Muscle layer of colon (tissue), 2 donors: Measurements from ENCODE around the gene SPINK8.

Experiments used
- H3K27ac ChIP-seq: one replicate; pipeline ENCODE4 v1.7.0; 2013; ENCODE audit warnings: low read depth, mild to moderate bottlenecking, low read length, moderate library complexity
- H3K27me3 ChIP-seq, 2 donors: one replicate each; pipeline ENCODE4 v1.7.0; 2013; ENCODE audit warnings: low read length in 2 of 2, mild to moderate bottlenecking in 2 of 2; ENCODE audit not compliant: insufficient read depth in 2 of 2, control insufficient read depth in 1 of 2
- H3K36me3 ChIP-seq: one replicate; pipeline ENCODE4 v1.7.0; 2013; ENCODE audit warnings: mild to moderate bottlenecking, low read length; ENCODE audit not compliant: insufficient read depth
- H3K4me1 ChIP-seq: one replicate; pipeline ENCODE4 v1.7.0; 2013; ENCODE audit warnings: mild to moderate bottlenecking, low read length; ENCODE audit not compliant: insufficient read depth
- H3K4me3 ChIP-seq, 2 donors: one replicate each; pipeline ENCODE4 v1.7.0; 2013; ENCODE audit warnings: low read length in 2 of 2, low read depth in 1 of 2, mild to moderate bottlenecking in 1 of 2, moderate library complexity in 1 of 2
- H3K9ac ChIP-seq: one replicate; pipeline ENCODE4 v1.7.0; 2013; ENCODE audit warnings: low read length
- H3K9me3 ChIP-seq: one replicate; pipeline ENCODE4 v1.7.0; 2013; ENCODE audit warnings: mild to moderate bottlenecking, low read length
- donor health status: abdominal sarcoma.
- donor health status: Adenocarcinoma of cecum.

Gene SPINK8

GRCh38 chr3:48296699-48297098 lies 36.8 kb downstream of the SPINK8 start:
- Histone ChIP-seq H3K27me3 (no peaks in the 10 kb centered on the region), H3K4me1 (peaks cover 9% of the 10 kb centered on the region), H3K27ac (no peak overlapping the region), H3K4me3 (no peak overlapping the region), H3K9ac (no peak overlapping the region), H3K9me3 (no peaks in the 10 kb centered on the region), H3K36me3 (peaks cover 36% of the 10 kb centered on the region)

GRCh38 chr3:48294611-48295263 lies 38.7 kb downstream of the SPINK8 start:
- Histone ChIP-seq H3K27ac (no peak overlapping the region), H3K4me1 (peaks cover 2% of the 10 kb centered on the region), H3K27me3 (no peaks in the 10 kb centered on the region), H3K9me3 (no peaks in the 10 kb centered on the region), H3K4me3 (no peak overlapping the region), H3K36me3 (peaks cover 37% of the 10 kb centered on the region), H3K9ac (no peak overlapping the region)

GRCh38 chr3:48289659-48290058 lies 43.8 kb downstream of the SPINK8 start:
- no peak overlapping the region for H3K27ac ChIP-seq
- no peak overlapping the region for H3K9ac ChIP-seq
- H3K36me3 ChIP-seq: peaks cover 14% of the 10 kb centered on the region
- no peaks in the 10 kb centered on the region for H3K9me3 ChIP-seq
- H3K4me1 ChIP-seq: no peaks in the 10 kb centered on the region
- H3K27me3 ChIP-seq: no peaks in the 10 kb centered on the region
- no peak overlapping the region for H3K4me3 ChIP-seq

- no peaks in the 10 kb centered on the region for H3K4me1 ChIP-seq
Observed at GRCh38 chr3:48287034-48287433, 46.4 kb downstream of the SPINK8 start.

GRCh38 chr3:48286308-48286707 lies 47.2 kb downstream of the SPINK8 start:
- no peaks in the 10 kb centered on the region for H3K27me3 ChIP-seq
- H3K36me3 ChIP-seq: peaks cover 5% of the 10 kb centered on the region
- no peaks in the 10 kb centered on the region for H3K4me1 ChIP-seq
- H3K9me3 ChIP-seq: no peaks in the 10 kb centered on the region
- no peak overlapping the region for H3K4me3 ChIP-seq
- no peak overlapping the region for H3K9ac ChIP-seq
- no peak overlapping the region for H3K27ac ChIP-seq

More at GRCh38 chr3:48287034-48287433, 46.4 kb downstream of the SPINK8 start:
- Histone ChIP-seq H3K27me3 (no peaks in the 10 kb centered on the region), H3K4me3 (no peak overlapping the region), H3K27ac (no peak overlapping the region), H3K9ac (no peak overlapping the region), H3K36me3 (peaks cover 5% of the 10 kb centered on the region), H3K9me3 (no peaks in the 10 kb centered on the region)

- H3K9ac ChIP-seq: no peak overlapping the region
- H3K4me1 ChIP-seq: no peaks in the 10 kb centered on the region
- H3K27me3 ChIP-seq: no peaks in the 10 kb centered on the region
- H3K4me3 ChIP-seq: no peak overlapping the region
- H3K9me3 ChIP-seq: no peaks in the 10 kb centered on the region
- peaks cover 5% of the 10 kb centered on the region for H3K36me3 ChIP-seq
- no peak overlapping the region for H3K27ac ChIP-seq
Observed at GRCh38 chr3:48285675-48286074, 47.8 kb downstream of the SPINK8 start.

- Histone ChIP-seq H3K9me3 (no peaks in the 10 kb centered on the region), H3K36me3 (peaks cover 5% of the 10 kb centered on the region), H3K27me3 (no peaks in the 10 kb centered on the region), H3K9ac (no peak overlapping the region), H3K4me3 (no peak overlapping the region), H3K27ac (no peak overlapping the region), H3K4me1 (no peaks in the 10 kb centered on the region)
Observed at GRCh38 chr3:48285132-48285531, 48.3 kb downstream of the SPINK8 start.

- Histone ChIP-seq H3K4me1 (no peaks in the 10 kb centered on the region), H3K4me3 (no peak overlapping the region), H3K36me3 (no peaks in the 10 kb centered on the region), H3K9ac (no peak overlapping the region), H3K9me3 (no peaks in the 10 kb centered on the region), H3K27me3 (no peaks in the 10 kb centered on the region), H3K27ac (no peak overlapping the region)
Observed at GRCh38 chr3:48280881-48281280, 52.6 kb downstream of the SPINK8 start.

- Histone ChIP-seq H3K4me1 (no peaks in the 10 kb centered on the region), H3K36me3 (no peaks in the 10 kb centered on the region), H3K27me3 (no peaks in the 10 kb centered on the region), H3K27ac (no peak overlapping the region), H3K4me3 (no peak overlapping the region), H3K9me3 (no peaks in the 10 kb centered on the region), H3K9ac (no peak overlapping the region)
Observed at GRCh38 chr3:48278884-48279559, 54.4 kb downstream of the SPINK8 start.

GRCh38 chr3:48276911-48277641 lies 56.4 kb downstream of the SPINK8 start:
- Histone ChIP-seq H3K27me3 (no peaks in the 10 kb centered on the region), H3K27ac (no peak overlapping the region), H3K9ac (no peak overlapping the region), H3K9me3 (no peaks in the 10 kb centered on the region), H3K36me3 (no peaks in the 10 kb centered on the region), H3K4me1 (no peaks in the 10 kb centered on the region), H3K4me3 (no peak overlapping the region)

- Histone ChIP-seq H3K27me3 (no peaks in the 10 kb centered on the region), H3K4me3 (no peak overlapping the region), H3K9me3 (no peaks in the 10 kb centered on the region), H3K9ac (no peak overlapping the region), H3K27ac (no peak overlapping the region), H3K4me1 (no peaks in the 10 kb centered on the region), H3K36me3 (no peaks in the 10 kb centered on the region)
Observed at GRCh38 chr3:48275287-48276027, 58.0 kb downstream of the SPINK8 start.
